Measurements from ENCODE around the gene COX17. TPM values are rescaled to one million over a fixed set of nuclear protein-coding genes. Genes with fewer than 3 reads are reported as not detected.

COX17 gene
- polyA plus RNA-seq, 2 of the 4 experiments (the other 2 are of a cell fraction), result 79.0 to 149 TPM

- TF ChIP-seq BHLHE40 (IDR thresholded peaks at IDR 0.05; ENCODE audit: low read depth, low read length) (no peak), HES2 (IDR thresholded peaks at IDR 0.05) (no peak), TP53 (CRISPR knock-in tag; IDR thresholded peaks at IDR 0.05) (no peak), EP300 (IDR thresholded peaks at IDR 0.05) (no peak), HOXB13 (CRISPR knock-in tag; IDR thresholded peaks at IDR 0.05; ENCODE audit: low read depth) (no peak), POLR2AphosphoS2 (conservative IDR thresholded peaks at IDR 0.05; ENCODE audit: low read length) (no peak), RAD21 (conservative IDR thresholded peaks at IDR 0.05 in 1 of 2, IDR thresholded peaks at IDR 0.05 in 1 of 2) (no peak), SREBF2 (IDR thresholded peaks at IDR 0.05) (no peak), CBX8 (IDR thresholded peaks at IDR 0.05) (no peak), ZSCAN20 (CRISPR knock-in tag; IDR thresholded peaks at IDR 0.05) (no peak)
- DNase-seq (ENCODE audit: low read depth in 1 of 2, low spot score in 1 of 2) (no peak), FAIRE-seq (no peak), ATAC-seq (no peak)
- H3K9me3 ChIP-seq, result no peaks in the 10 kb centered on the region
- peaks cover 22% of the 10 kb centered on the region for H3K4me1 ChIP-seq
- no peak overlapping the region for H3K4me2 ChIP-seq
- H3K4me3 ChIP-seq, result no peak overlapping the region
- ChIA-PET CTCF (interaction anchor here (0.7 to 1.7 kb wide), 2 partner anchors 11 to 29 kb away, joined by 3 to 5 read pairs; no protein-coding TSS in a partner anchor), POLR2A (no interaction called here)
- H3K27ac ChIP-seq, result no peak overlapping the region
- 95% methylated on average over 2 of the region's 2 CpGs for WGBS (ENCODE audit: missing lambda C conversion rate)
Measured at GRCh38 chr3:119647171-119647570, 30.0 kb downstream of the COX17 start.

DNA sequence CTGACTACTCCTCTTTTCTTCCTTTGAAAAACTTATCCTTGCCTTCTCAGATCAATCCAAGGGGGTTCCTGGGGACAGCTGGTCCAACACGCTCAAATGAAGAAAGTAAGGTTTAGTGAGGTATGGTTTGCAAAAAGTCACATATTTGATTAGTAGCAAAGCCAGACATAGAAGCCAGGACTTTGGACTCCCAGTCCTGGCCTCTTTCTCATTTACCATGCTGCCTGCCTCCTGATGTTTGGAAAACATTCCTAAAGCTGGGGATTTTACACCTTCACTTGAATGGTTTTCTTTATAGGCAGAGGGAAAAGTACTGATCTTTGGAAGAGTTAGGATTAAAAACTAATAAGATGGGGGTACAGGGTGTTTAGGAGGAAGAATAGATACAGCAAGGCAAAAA is 31.4 kb downstream of the COX17 start:
- Histone ChIP-seq H3K4me1 (peaks cover 22% of the 10 kb centered on the region), H3K4me3 (no peak overlapping the region), H3K27ac (no peak overlapping the region), H3K4me2 (no peak overlapping the region), H3K9me3 (no peaks in the 10 kb centered on the region)
- ATAC-seq (no peak), FAIRE-seq (no peak), DNase-seq (ENCODE audit: low read depth in 1 of 2, low spot score in 1 of 2) (no peak)
- CTCF ChIA-PET, result interaction anchor here (0.8 kb wide), 1 partner anchor 86 kb away, joined by 3 read pairs; the partner anchor contains the start of gene CD80
- no peak for TF ChIP-seq HOXA7 (CRISPR knock-in tag; IDR thresholded peaks at IDR 0.05)
- TF ChIP-seq, protein P1, sequence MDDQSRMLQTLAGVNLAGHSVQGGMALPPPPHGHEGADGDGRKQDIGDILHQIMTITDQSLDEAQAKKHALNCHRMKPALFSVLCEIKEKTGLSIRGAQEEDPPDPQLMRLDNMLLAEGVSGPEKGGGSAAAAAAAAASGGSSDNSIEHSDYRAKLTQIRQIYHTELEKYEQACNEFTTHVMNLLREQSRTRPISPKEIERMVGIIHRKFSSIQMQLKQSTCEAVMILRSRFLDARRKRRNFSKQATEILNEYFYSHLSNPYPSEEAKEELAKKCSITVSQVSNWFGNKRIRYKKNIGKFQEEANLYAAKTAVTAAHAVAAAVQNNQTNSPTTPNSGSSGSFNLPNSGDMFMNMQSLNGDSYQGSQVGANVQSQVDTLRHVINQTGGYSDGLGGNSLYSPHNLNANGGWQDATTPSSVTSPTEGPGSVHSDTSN (IDR thresholded peaks at IDR 0.05), result no peak
- no peak for TF ChIP-seq ZC3H11A (IDR thresholded peaks at IDR 0.05)
- TF ChIP-seq, protein P2, sequence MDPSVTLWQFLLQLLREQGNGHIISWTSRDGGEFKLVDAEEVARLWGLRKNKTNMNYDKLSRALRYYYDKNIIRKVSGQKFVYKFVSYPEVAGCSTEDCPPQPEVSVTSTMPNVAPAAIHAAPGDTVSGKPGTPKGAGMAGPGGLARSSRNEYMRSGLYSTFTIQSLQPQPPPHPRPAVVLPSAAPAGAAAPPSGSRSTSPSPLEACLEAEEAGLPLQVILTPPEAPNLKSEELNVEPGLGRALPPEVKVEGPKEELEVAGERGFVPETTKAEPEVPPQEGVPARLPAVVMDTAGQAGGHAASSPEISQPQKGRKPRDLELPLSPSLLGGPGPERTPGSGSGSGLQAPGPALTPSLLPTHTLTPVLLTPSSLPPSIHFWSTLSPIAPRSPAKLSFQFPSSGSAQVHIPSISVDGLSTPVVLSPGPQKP (IDR thresholded peaks at IDR 0.05; ENCODE audit: low read depth, low read length), result no peak
- TF ChIP-seq, protein P3, sequence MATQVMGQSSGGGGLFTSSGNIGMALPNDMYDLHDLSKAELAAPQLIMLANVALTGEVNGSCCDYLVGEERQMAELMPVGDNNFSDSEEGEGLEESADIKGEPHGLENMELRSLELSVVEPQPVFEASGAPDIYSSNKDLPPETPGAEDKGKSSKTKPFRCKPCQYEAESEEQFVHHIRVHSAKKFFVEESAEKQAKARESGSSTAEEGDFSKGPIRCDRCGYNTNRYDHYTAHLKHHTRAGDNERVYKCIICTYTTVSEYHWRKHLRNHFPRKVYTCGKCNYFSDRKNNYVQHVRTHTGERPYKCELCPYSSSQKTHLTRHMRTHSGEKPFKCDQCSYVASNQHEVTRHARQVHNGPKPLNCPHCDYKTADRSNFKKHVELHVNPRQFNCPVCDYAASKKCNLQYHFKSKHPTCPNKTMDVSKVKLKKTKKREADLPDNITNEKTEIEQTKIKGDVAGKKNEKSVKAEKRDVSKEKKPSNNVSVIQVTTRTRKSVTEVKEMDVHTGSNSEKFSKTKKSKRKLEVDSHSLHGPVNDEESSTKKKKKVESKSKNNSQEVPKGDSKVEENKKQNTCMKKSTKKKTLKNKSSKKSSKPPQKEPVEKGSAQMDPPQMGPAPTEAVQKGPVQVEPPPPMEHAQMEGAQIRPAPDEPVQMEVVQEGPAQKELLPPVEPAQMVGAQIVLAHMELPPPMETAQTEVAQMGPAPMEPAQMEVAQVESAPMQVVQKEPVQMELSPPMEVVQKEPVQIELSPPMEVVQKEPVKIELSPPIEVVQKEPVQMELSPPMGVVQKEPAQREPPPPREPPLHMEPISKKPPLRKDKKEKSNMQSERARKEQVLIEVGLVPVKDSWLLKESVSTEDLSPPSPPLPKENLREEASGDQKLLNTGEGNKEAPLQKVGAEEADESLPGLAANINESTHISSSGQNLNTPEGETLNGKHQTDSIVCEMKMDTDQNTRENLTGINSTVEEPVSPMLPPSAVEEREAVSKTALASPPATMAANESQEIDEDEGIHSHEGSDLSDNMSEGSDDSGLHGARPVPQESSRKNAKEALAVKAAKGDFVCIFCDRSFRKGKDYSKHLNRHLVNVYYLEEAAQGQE (IDR thresholded peaks at IDR 0.05), result no peak
- TF ChIP-seq E2F6 (IDR thresholded peaks at IDR 0.05; ENCODE audit: borderline replicate concordance, low read depth), result no peak
- TF ChIP-seq EP300 (IDR thresholded peaks at IDR 0.05), result no peak
- TF ChIP-seq PHF8 (IDR thresholded peaks at IDR 0.05; ENCODE audit: borderline replicate concordance, low read depth), result no peak
- no peak for TF ChIP-seq HES2 (IDR thresholded peaks at IDR 0.05)
- TF ChIP-seq SREBF2 (IDR thresholded peaks at IDR 0.05), result no peak
- no peak for TF ChIP-seq EHF (CRISPR knock-in tag; IDR thresholded peaks at IDR 0.05)
- no peak for TF ChIP-seq KDM1A (IDR thresholded peaks at IDR 0.05; ENCODE audit: low read depth)
- no peak for TF ChIP-seq ZNF302 (CRISPR knock-in tag; IDR thresholded peaks at IDR 0.05)
- no peak for TF ChIP-seq FOXS1 (CRISPR knock-in tag; IDR thresholded peaks at IDR 0.05)
- no peak for TF ChIP-seq NFE2L2 (conservative IDR thresholded peaks at IDR 0.05; ENCODE audit: low read length)
- no peak for TF ChIP-seq HOXB5 (CRISPR knock-in tag; IDR thresholded peaks at IDR 0.05)
- no peak for TF ChIP-seq RNF2 (IDR thresholded peaks at IDR 0.05; ENCODE audit: borderline replicate concordance, low read depth)
- no peak for TF ChIP-seq TP53 (CRISPR knock-in tag; IDR thresholded peaks at IDR 0.05)
- no peak for TF ChIP-seq MYC (IDR thresholded peaks at IDR 0.05; ENCODE audit: borderline replicate concordance, low read length)
- WGBS (ENCODE audit: missing lambda C conversion rate), result 86% methylated on average over 1 of the region's 1 CpG
- POLR2A ChIA-PET, result no interaction called here
